ENCODE results near the gene TSPYL2. TPM values are rescaled to one million over a fixed set of nuclear protein-coding genes. Genes with fewer than 3 reads are reported as not detected.

Gene TSPYL2
- total RNA-seq: 4.2 and 5.2 TPM in 2 replicates

GRCh38 chrX:53081925-53082772, at the start of gene TSPYL2:
TSS of gene TSPYL2 (plus strand) at chrX:53082367. CDS start at chrX:53082499, 132 bp downstream.

GRCh38 chrX:53048169-53049126, 33.7 kb upstream of the TSPYL2 start, which contains the start of gene GPR173:
TSS of gene GPR173 (plus strand) at chrX:53048789. CDS start at chrX:53076622, 27,833 bp downstream.

GRCh38 chrX:53093748-53094581, 11.8 kb downstream of the TSPYL2 start, which contains the start of gene KANTR:
TSS of gene KANTR (plus strand) at chrX:53094142. CDS start at chrX:53124273, 30,131 bp downstream.

Other genes with a start within 250 kb of the TSPYL2 start
- gene XAGE3, start 214.3 kb upstream of the TSPYL2 start, total RNA-seq: not detected in 2 replicates
- 14.7 and 23.3 TPM in 2 replicates for gene FAM156B, start 185.0 kb upstream of the TSPYL2 start, total RNA-seq
- gene FAM156A, start 123.8 kb upstream of the TSPYL2 start, total RNA-seq: 5.6 and 6.5 TPM in 2 replicates
- 3.9 and 11.3 TPM in 2 replicates for gene GPR173, start 33.6 kb upstream of the TSPYL2 start, total RNA-seq
- gene KANTR, start 11.8 kb downstream of the TSPYL2 start, total RNA-seq: 2.9 and 7.2 TPM in 2 replicates
- gene KDM5C, start 142.8 kb downstream of the TSPYL2 start, total RNA-seq: 107 and 135 TPM in 2 replicates
- gene IQSEC2, start 199.2 kb downstream of the TSPYL2 start, total RNA-seq: 8.3 and 12.9 TPM in 2 replicates